GM23338 (cell line): ENCODE data around the gene CGB1. TPM values are rescaled to one million over a fixed set of nuclear protein-coding genes. Genes with fewer than 3 reads are reported as not detected.
"Not testable (repeated sequence)": the region's sequence is repeated elsewhere in the genome, so short reads cannot be mapped to it uniquely, and the experiment has no call there.

Source experiments
- ATAC-seq: fragments of 200-7000 bp; cut with Tn5 transposase; 3 replicates; pipeline ENCODE4 v1.9.1; 2020
- DNase-seq: peaks from one replicate; pipeline ENCODE4 v3.0.0-alpha.2; 2015; ENCODE audit warnings: low spot score
- H2AFZ ChIP-seq: fragments of 200-600 bp; sonication (generic); 2 replicates; pipeline ENCODE4 v1.8.0; 2016; ENCODE audit warnings: antibody characterized with exemption, mild to moderate bottlenecking, moderate library complexity
- H3F3A ChIP-seq: fragments of 200-600 bp; sonication (generic); replicated peaks from 2 replicates; pipeline ENCODE4 v1.8.0; 2017; ENCODE audit warnings: antibody characterized with exemption, mixed run types, low read depth
- H3K27ac ChIP-seq: fragments of 200-600 bp; sonication (generic); 2 replicates; pipeline ENCODE4 v1.6.1; 2016; ENCODE audit warnings: low read depth
- H3K27me3 ChIP-seq: fragments of 200-600 bp; sonication (generic); 2 replicates; pipeline ENCODE4 v1.8.0; 2016; ENCODE audit warnings: mild to moderate bottlenecking, mixed run types, moderate library complexity; ENCODE audit not compliant: insufficient read depth
- H3K36me3 ChIP-seq: fragments of 200-600 bp; sonication (generic); 2 replicates; pipeline ENCODE4 v1.8.0; 2016; ENCODE audit warnings: mild to moderate bottlenecking; ENCODE audit not compliant: insufficient read depth
- H3K4me1 ChIP-seq: fragments of 200-600 bp; sonication (generic); 2 replicates; pipeline ENCODE4 v1.8.0; 2016; ENCODE audit warnings: mild to moderate bottlenecking, moderate library complexity; ENCODE audit not compliant: insufficient read depth
- H3K4me2 ChIP-seq: fragments of 200-600 bp; sonication (generic); 2 replicates; pipeline ENCODE4 v1.7.1; 2017; ENCODE audit warnings: mixed run types
- H3K4me3 ChIP-seq: fragments of 200-600 bp; sonication (generic); 2 replicates; pipeline ENCODE4 v1.6.1; 2016; ENCODE audit warnings: mixed run types
- H3K79me2 ChIP-seq: fragments of 200-600 bp; sonication (generic); replicated peaks from 2 replicates; pipeline ENCODE4 v1.8.0; 2017; ENCODE audit warnings: mild to moderate bottlenecking; ENCODE audit not compliant: insufficient read depth
- H3K9me2 ChIP-seq: fragments of 200-600 bp; sonication (generic); 2 replicates; pipeline ENCODE4 v1.8.0; 2017; ENCODE audit not compliant: insufficient read depth
- H4K20me1 ChIP-seq: fragments of 200-600 bp; sonication (generic); replicated peaks from 2 replicates; pipeline ENCODE4 v1.8.0; 2017; ENCODE audit warnings: mild to moderate bottlenecking; ENCODE audit not compliant: insufficient read depth
- H3K27ac Mint-ChIP-seq: 2 replicates; pipeline ENCODE4 v1.8.0; 2020; ENCODE audit warnings: inconsistent platforms, mild to moderate bottlenecking, moderate library complexity, mixed read lengths
- H3K27me3 Mint-ChIP-seq: 3 replicates; pipeline ENCODE4 v1.8.0; 2022; ENCODE audit warnings: low read depth, mild to moderate bottlenecking, moderate library complexity, mixed read lengths, inconsistent platforms; ENCODE audit not compliant: insufficient read depth, poor library complexity
- H3K36me3 Mint-ChIP-seq: 3 replicates; pipeline ENCODE4 v1.8.0; 2021; ENCODE audit warnings: low read depth, mild to moderate bottlenecking, inconsistent platforms, moderate library complexity, mixed read lengths
- H3K4me1 Mint-ChIP-seq: 3 replicates; pipeline ENCODE4 v1.8.0; 2020; ENCODE audit warnings: mild to moderate bottlenecking, inconsistent platforms, mixed read lengths
- H3K4me3 Mint-ChIP-seq: 3 replicates; pipeline ENCODE4 v1.8.0; 2021; ENCODE audit warnings: moderate library complexity, mild to moderate bottlenecking, inconsistent platforms, mixed read lengths
- H3K9me3 Mint-ChIP-seq: 3 replicates; pipeline ENCODE4 v1.8.0; 2020; ENCODE audit warnings: moderate library complexity, mild to moderate bottlenecking, inconsistent platforms, mixed read lengths
- CREB1 ChIP-seq: fragments of 250-450 bp; sonication (Bioruptor Pico); IDR thresholded peaks from 2 replicates; pipeline ENCODE4 v1.5.0; 2020; ENCODE audit warnings: low read depth, mild to moderate bottlenecking, moderate library complexity
- CTCF ChIP-seq, 2 experiments: fragments of 200-600 bp in 1 of 2; sonication (generic) in 1 of 2; conservative IDR thresholded peaks; 2 replicates each; pipeline versions ENCODE4 v1.5.1 to v1.6.1; 2016 to 2017; ENCODE audit warnings: antibody characterized with exemption in 2 of 2, low read depth in 2 of 2, mild to moderate bottlenecking in 2 of 2, moderate library complexity in 1 of 2
- ETS1 ChIP-seq: IDR thresholded peaks from 2 replicates; pipeline ENCODE4 v1.6.1; 2016; ENCODE audit warnings: antibody characterized with exemption
- EZH2phosphoT487 ChIP-seq: fragments of 200-600 bp; sonication (generic); IDR thresholded peaks from one replicate; pipeline ENCODE4 v1.8.1; 2018; ENCODE audit warnings: antibody characterized with exemption; ENCODE audit not compliant: unreplicated experiment
- JUNB ChIP-seq: IDR thresholded peaks from one replicate; pipeline ENCODE4 v1.6.1; 2016; ENCODE audit warnings: antibody characterized with exemption; ENCODE audit not compliant: unreplicated experiment
- POLR2AphosphoS5 ChIP-seq: IDR thresholded peaks from 2 replicates; pipeline ENCODE4 v1.6.1; 2016; ENCODE audit warnings: antibody characterized with exemption, low read depth
- REST ChIP-seq: IDR thresholded peaks from one replicate; pipeline ENCODE4 v1.6.1; 2018; ENCODE audit warnings: antibody characterized with exemption; ENCODE audit not compliant: unreplicated experiment
- STAT1 ChIP-seq: IDR thresholded peaks from one replicate; pipeline ENCODE4 v1.6.1; 2016; ENCODE audit warnings: antibody characterized with exemption; ENCODE audit not compliant: unreplicated experiment
- ZNF114 ChIP-seq: fragments of 250-450 bp; sonication (Bioruptor Pico); IDR thresholded peaks from 2 replicates; pipeline ENCODE4 v1.5.0; 2020; ENCODE audit warnings: mild to moderate bottlenecking, moderate library complexity
- ZNF462 ChIP-seq: fragments of 250-450 bp; sonication (Bioruptor Pico); IDR thresholded peaks from 2 replicates; pipeline ENCODE4 v1.5.0; 2020; ENCODE audit warnings: mild to moderate bottlenecking, moderate library complexity
- polyA plus RNA-seq: library from polyadenylated mRNA; unstranded; fragments of >200 nt; fragmentation: Nextera tagmentation; extraction: Ambion mirVana; gene quantifications from 2 replicates; pipeline ENCODE4 v1.2.1, GENCODE V29; 2016
- total RNA-seq: library from RNA; depleted of rRNA; stranded (reverse); fragments of >200 nt; shearing (Covaris generic); gene quantifications from 2 replicates; pipeline ENCODE4 v1.2.3, GENCODE V29; 2014

CGB1 gene
- total and polyA plus RNA-seq, 2 experiments from 2014 or later, result 0.52 TPM; not detected in 1

- Histone ChIP-seq H3K27me3 (peaks cover 23% of the 10 kb centered on the region), H3K4me1 (peaks cover 16% of the 10 kb centered on the region; the same call in 1 of the 2 replicates)
- not testable (repeated sequence) for H3K9me3 Mint-ChIP-seq, H3K4me3 Mint-ChIP-seq, DNase-seq, H3K4me3 ChIP-seq, H3K4me2 ChIP-seq, ATAC-seq, H4K20me1 ChIP-seq, H3K27ac Mint-ChIP-seq, H3K36me3 Mint-ChIP-seq, H3K79me2 ChIP-seq, H3K9me2 ChIP-seq, H3F3A ChIP-seq, H3K36me3 ChIP-seq, H2AFZ ChIP-seq, H3K27ac ChIP-seq
- H3K27me3 Mint-ChIP-seq, result peaks cover 11% of the 10 kb centered on the region
- peaks cover 14% of the 10 kb centered on the region for H3K4me1 Mint-ChIP-seq
These were observed 12.5 kb downstream of the CGB1 start, which contains the start of gene CGB3 for GRCh38 chr19:49024233-49024632. CGB3 (minus strand) TSS chr19:49024333; CDS start chr19:49023971, 362 bp downstream.

GRCh38 chr19:49022116-49022515 lies 14.6 kb downstream of the CGB1 start:
- H3K27ac ChIP-seq, result no peak overlapping the region
- no peak overlapping the region for H2AFZ ChIP-seq
- H3K79me2 ChIP-seq, result no peaks in the 10 kb centered on the region
- H3F3A ChIP-seq, result 0 out of 2 replicates have a peak, but pooled peaks cover 3% of the 10 kb centered on the region
- H3K9me3 Mint-ChIP-seq, result peaks cover 3% of the 10 kb centered on the region; the same call in 1 of the 3 replicates
- H3K4me2 ChIP-seq, result no peak overlapping the region
- H3K4me1 Mint-ChIP-seq, result peaks cover 22% of the 10 kb centered on the region
- H3K27me3 Mint-ChIP-seq, result peaks cover 24% of the 10 kb centered on the region
- no peaks in the 10 kb centered on the region for H4K20me1 ChIP-seq
- H3K4me1 ChIP-seq, result peaks cover 19% of the 10 kb centered on the region; the same call in 1 of the 2 replicates
- H3K27ac Mint-ChIP-seq, result no peak overlapping the region
- ATAC-seq (no peak), DNase-seq (no peak)
- H3K27me3 ChIP-seq, result peaks cover 35% of the 10 kb centered on the region
- no peak overlapping the region for H3K4me3 ChIP-seq
- no peaks in the 10 kb centered on the region for H3K9me2 ChIP-seq
- no peaks in the 10 kb centered on the region for H3K36me3 Mint-ChIP-seq
- no peak overlapping the region for H3K4me3 Mint-ChIP-seq
- no peaks in the 10 kb centered on the region for H3K36me3 ChIP-seq
- no peak for TF ChIP-seq JUNB
- TF ChIP-seq ZNF114 (CRISPR knock-in tag), result no peak
- no peak for TF ChIP-seq CREB1 (CRISPR knock-in tag)
- no peak for TF ChIP-seq STAT1
- TF ChIP-seq ZNF462 (CRISPR knock-in tag), result no peak
- no peak for TF ChIP-seq CTCF (conservative IDR thresholded peaks at IDR 0.05; ENCODE audit: low read depth in 2 of 2)
- TF ChIP-seq POLR2AphosphoS5, result no peak
- TF ChIP-seq EZH2phosphoT487, result no peak
- TF ChIP-seq REST, result no peak
- TF ChIP-seq ETS1, result no peak
